PFSK-1 (cell line): Measurements from ENCODE around the gene MYRFL.

Experiments
- FOXP2 ChIP-seq: optimal IDR thresholded peaks from 2 replicates; pipeline ENCODE3; 2011; ENCODE audit warnings: borderline replicate concordance, control low read depth, inconsistent platforms; ENCODE audit not compliant: insufficient read depth; ENCODE audit errors: extremely low read length, extremely low read depth
- POLR2AphosphoS5 ChIP-seq: IDR thresholded peaks from 2 replicates; pipeline ENCODE4 v1.6.1; 2012; ENCODE audit warnings: low read depth, mild to moderate bottlenecking, control low read depth, low read length, moderate library complexity
- REST ChIP-seq, 2 experiments: IDR thresholded peaks; 2 replicates each; pipeline versions ENCODE4 v1.6.1 to v1.8.0; 2011 to 2012; ENCODE audit warnings: low read depth in 2 of 2, low read length in 2 of 2, control low read depth in 1 of 2, inconsistent platforms in 1 of 2, mild to moderate bottlenecking in 1 of 2, moderate library complexity in 1 of 2; ENCODE audit not compliant: insufficient read depth in 1 of 2
- SIN3A ChIP-seq: IDR thresholded peaks from 2 replicates; pipeline ENCODE4 v1.6.1; 2012; ENCODE audit warnings: mild to moderate bottlenecking, low read length, moderate library complexity, borderline replicate concordance; ENCODE audit not compliant: insufficient read depth
- TAF1 ChIP-seq: IDR thresholded peaks from 2 replicates; pipeline ENCODE4 v1.6.1; 2012; ENCODE audit warnings: low read length, control low read depth, borderline replicate concordance; ENCODE audit not compliant: insufficient read depth

MYRFL gene

GRCh38 chr12:69948851-69949250, 123.8 kb downstream of the MYRFL start:
- TF ChIP-seq POLR2AphosphoS5 (no peak), SIN3A (no peak), REST (IDR thresholded peaks at IDR 0.05; ENCODE audit: insufficient read depth in 1 of 2, low read depth in 2 of 2, low read length in 2 of 2) (no peak), TAF1 (no peak), FOXP2 (no peak)

- TF ChIP-seq TAF1 (no peak), SIN3A (no peak), REST (IDR thresholded peaks at IDR 0.05; ENCODE audit: insufficient read depth in 1 of 2, low read depth in 2 of 2, low read length in 2 of 2) (no peak), POLR2AphosphoS5 (no peak), FOXP2 (no peak)
Observed at GRCh38 chr12:69949311-69950002, 124.4 kb downstream of the MYRFL start.

GRCh38 chr12:69951108-69951507, 126.1 kb downstream of the MYRFL start:
- TF ChIP-seq POLR2AphosphoS5 = no peak
- TF ChIP-seq SIN3A = no peak
- no peak for TF ChIP-seq FOXP2
- no peak for TF ChIP-seq REST (IDR thresholded peaks at IDR 0.05; ENCODE audit: insufficient read depth in 1 of 2, low read depth in 2 of 2, low read length in 2 of 2)
- no peak for TF ChIP-seq TAF1

GRCh38 chr12:69952890-69953289, 127.9 kb downstream of the MYRFL start:
- TF ChIP-seq REST (IDR thresholded peaks at IDR 0.05; ENCODE audit: insufficient read depth in 1 of 2, low read depth in 2 of 2, low read length in 2 of 2) (no peak), FOXP2 (no peak), POLR2AphosphoS5 (no peak), SIN3A (no peak), TAF1 (no peak)

- TF ChIP-seq SIN3A (no peak), POLR2AphosphoS5 (no peak), TAF1 (no peak), REST (IDR thresholded peaks at IDR 0.05; ENCODE audit: insufficient read depth in 1 of 2, low read depth in 2 of 2, low read length in 2 of 2) (no peak), FOXP2 (no peak)
Observed at GRCh38 chr12:69961246-69961645, 136.2 kb downstream of the MYRFL start.
